HS-5 (cell line): ENCODE results near the gene MLLT3.

Source experiments
- DNase-seq: peaks from one replicate; pipeline ENCODE4 v3.0.0-alpha.2; 2012; ENCODE audit warnings: low read depth

Gene MLLT3

GRCh38 chr9:20303996-20304395 is 318.3 kb downstream of the MLLT3 start:
- DNase-seq, result no peak

DNA sequence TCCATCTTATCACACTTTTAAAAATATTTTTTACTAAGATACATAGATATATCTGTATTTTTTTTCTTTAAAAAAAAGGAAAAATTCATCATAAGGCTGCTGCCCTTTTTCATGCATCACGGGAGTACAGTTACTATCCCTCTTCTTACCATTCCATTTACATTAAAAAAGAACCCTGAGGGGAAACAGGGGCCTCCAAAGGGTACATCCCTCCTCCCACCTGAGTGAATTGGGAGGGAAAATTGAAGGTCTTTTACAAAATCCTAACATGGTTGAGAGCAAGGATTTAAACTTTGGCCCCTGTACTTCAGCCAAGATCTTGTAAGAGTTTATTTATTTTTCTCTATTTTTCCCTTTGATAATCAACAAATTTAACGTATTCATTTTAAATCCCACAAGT is 319.2 kb downstream of the MLLT3 start:
- no peak for DNase-seq

GRCh38 chr9:20302197-20302596 is 320.1 kb downstream of the MLLT3 start:
- DNase-seq, result no peak

DNA sequence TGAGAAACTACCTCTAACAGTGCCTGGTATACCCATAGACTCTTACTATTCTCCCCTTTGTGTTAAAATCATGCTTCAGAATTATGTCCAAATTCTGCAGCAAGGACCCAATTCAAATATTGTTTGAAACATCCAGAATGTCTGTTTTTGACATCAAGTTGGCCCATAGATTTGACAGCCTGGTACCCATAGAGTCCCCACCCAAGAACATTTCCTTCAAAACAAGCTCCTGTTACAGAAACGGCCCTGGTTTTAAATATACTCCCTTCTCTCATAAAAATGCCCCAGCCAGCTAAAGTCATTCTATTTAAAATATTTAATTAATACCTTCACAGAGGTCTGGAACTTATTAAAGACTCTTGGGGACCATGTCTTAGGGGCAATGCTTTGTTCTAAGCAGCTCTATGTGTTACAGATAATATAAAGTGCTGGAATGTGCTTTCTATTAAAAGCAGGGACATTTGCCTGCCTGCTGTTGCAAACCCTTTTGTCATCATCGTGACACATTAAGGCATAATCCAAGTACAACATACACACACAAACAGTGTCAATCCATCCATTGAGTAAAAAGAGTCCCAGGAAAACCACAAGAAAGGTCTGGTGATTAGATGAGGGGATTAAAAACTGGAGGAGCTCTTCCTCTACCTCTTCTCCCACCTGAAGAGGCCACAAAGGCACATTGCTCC is 321.7 kb downstream of the MLLT3 start:
- no peak for DNase-seq

DNA sequence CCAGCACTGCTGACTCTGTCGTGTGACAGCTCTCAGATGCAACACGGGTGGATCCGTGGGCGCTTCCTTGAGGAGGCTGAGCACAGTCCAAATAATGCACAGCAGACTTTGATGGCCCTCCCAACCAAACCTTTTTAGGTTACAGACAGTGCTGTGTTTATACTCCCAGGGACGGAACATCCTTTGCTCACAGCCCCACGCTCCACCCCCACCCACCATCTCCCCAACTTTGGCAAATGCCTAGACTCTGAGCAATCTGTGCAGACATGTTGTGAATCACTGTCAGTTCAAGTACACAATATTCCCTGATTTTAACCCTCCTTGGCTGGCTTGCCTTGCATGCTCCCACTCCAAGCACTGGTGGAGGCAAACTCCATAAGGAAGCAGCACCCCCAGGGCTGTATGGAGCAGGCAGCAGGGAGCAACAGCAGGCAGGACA is 324.6 kb downstream of the MLLT3 start:
- no peak for DNase-seq

DNA sequence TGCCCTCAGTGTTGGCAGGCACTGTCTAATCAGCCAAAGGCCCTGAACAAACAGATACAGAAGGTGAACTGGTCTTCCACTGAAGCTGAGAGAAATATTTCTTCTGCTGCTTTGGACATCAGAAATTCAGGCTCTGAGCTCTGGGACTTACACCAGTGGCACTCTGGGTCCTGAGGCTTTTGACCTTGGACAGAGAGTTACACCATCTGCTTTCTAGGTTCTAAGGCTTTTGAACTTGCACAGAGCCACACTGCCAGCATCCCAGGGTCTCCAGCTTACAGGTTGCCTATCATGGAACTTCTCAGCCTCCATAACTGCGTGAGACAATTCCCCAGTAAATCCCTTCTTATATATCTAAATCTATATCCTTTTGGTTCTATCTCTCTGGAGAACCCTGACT is 326.7 kb downstream of the MLLT3 start:
- DNase-seq, result no peak

- DNase-seq, result no peak
These were observed 328.1 kb downstream of the MLLT3 start for GRCh38 chr9:20294046-20294750.

- DNase-seq, result no peak
These were observed 330.3 kb downstream of the MLLT3 start for GRCh38 chr9:20292002-20292401.
